CD4-positive, alpha-beta T cell (primary cell): ENCODE results near the gene FOLR3. TPM values are rescaled to one million over a fixed set of nuclear protein-coding genes. Genes with fewer than 3 reads are reported as not detected.
"Not testable (repeated sequence)": the region's sequence is repeated elsewhere in the genome, so short reads cannot be mapped to it uniquely, and the experiment has no call there.

Experiments used
- ATAC-seq: fragments of 200-7000 bp; cut with Tn5 transposase; one replicate; pipeline ENCODE4 v1.10.0; 2022; ENCODE audit warnings: mild to moderate bottlenecking; ENCODE audit not compliant: poor library complexity
- CTCF ChIA-PET: fragments of 350-600 bp; sonication (Branson Sonifier 250); formaldehyde crosslinking; loops from one replicate; lab custom pipeline; 2021; ENCODE audit warnings: antibody characterized with exemption, inconsistent platforms; lab: Charles Lee
- POLR2A ChIA-PET: fragments of 350-600 bp; sonication (Branson Sonifier 250); formaldehyde crosslinking; loops from one replicate; lab custom pipeline; 2021; ENCODE audit warnings: antibody characterized with exemption, inconsistent platforms; lab: Charles Lee
- DNase-seq, 14 experiments: peaks; one replicate each; pipeline ENCODE4 v3.0.0-alpha.2; 2013 to 2020; ENCODE audit warnings: mixed read lengths in 2 of 14
- H3K27ac ChIP-seq, 2 donors: one replicate each; pipeline versions ENCODE4 v1.5.1 to v1.7.0; 2013; ENCODE audit warnings: low read length in 2 of 2, low read depth in 1 of 2, mild to moderate bottlenecking in 1 of 2
- H3K27me3 ChIP-seq, 2 experiments: 1 replicate in 1 of 2; 2 replicates in 1 of 2; pipeline versions ENCODE4 v1.6.1 to v1.7.0; 2013; ENCODE audit warnings: low read length in 2 of 2, control low read depth in 1 of 2, mild to moderate bottlenecking in 1 of 2, moderate library complexity in 1 of 2; ENCODE audit not compliant: insufficient read depth in 2 of 2, control insufficient read depth in 1 of 2
- H3K36me3 ChIP-seq: one replicate; pipeline ENCODE4 v1.6.1; 2013; ENCODE audit warnings: low read length, control low read depth; ENCODE audit not compliant: insufficient read depth
- H3K4me1 ChIP-seq: one replicate; pipeline ENCODE4 v1.6.1; 2013; ENCODE audit warnings: low read length, control low read depth; ENCODE audit not compliant: insufficient read depth
- H3K4me3 ChIP-seq: one replicate; pipeline ENCODE4 v1.5.1; 2013; ENCODE audit warnings: mild to moderate bottlenecking, low read length, moderate library complexity
- H3K9me3 ChIP-seq, 2 experiments: 1 replicate in 1 of 2; 2 replicates in 1 of 2; pipeline versions ENCODE4 v1.6.1 to v1.7.0; 2013; ENCODE audit warnings: low read length in 2 of 2, mild to moderate bottlenecking in 2 of 2, control low read depth in 1 of 2, moderate library complexity in 1 of 2; ENCODE audit not compliant: control insufficient read depth in 1 of 2, insufficient read depth in 1 of 2
- H3K27ac Mint-ChIP-seq: one replicate; pipeline ENCODE4 v1.8.0; 2020; ENCODE audit warnings: mixed read lengths
- H3K27me3 Mint-ChIP-seq: one replicate; pipeline ENCODE4 v1.8.0; 2021; ENCODE audit warnings: mixed read lengths
- H3K36me3 Mint-ChIP-seq: one replicate; pipeline ENCODE4 v1.8.0; 2021; ENCODE audit warnings: low read depth, mixed read lengths
- H3K4me1 Mint-ChIP-seq: one replicate; pipeline ENCODE4 v1.8.0; 2021; ENCODE audit warnings: low read depth, mixed read lengths
- H3K4me3 Mint-ChIP-seq: one replicate; pipeline ENCODE4 v1.8.0; 2020; ENCODE audit warnings: mild to moderate bottlenecking, mixed read lengths
- H3K9me3 Mint-ChIP-seq: one replicate; pipeline ENCODE4 v1.8.0; 2020; ENCODE audit warnings: mixed read lengths
- intact Hi-C, 2 experiments: fragments of 100-400 bp; cut with DNase I in 1 of 2; cut with micrococcal nuclease in 1 of 2; formaldehyde crosslinking; loops; one replicate each; pipeline versions ENCODE4 v1.15.1 to v1.9.0; 2023 to 2025; cut with DNase I, micrococcal nuclease
- total RNA-seq, 174 experiments: library from RNA in 2 of 174; stranded (reverse) in 2 of 174; gene quantifications; one replicate each; pipeline ENCODE4 v1.2.3 and lab custom pipeline; 2021 to 2026
- TF ChIP-seq, protein P1 (sequence below): fragments of 200-600 bp; IDR thresholded peaks from one replicate; pipeline ENCODE4 v1.8.0; 2022; ENCODE audit warnings: antibody characterized with exemption, mild to moderate bottlenecking

FOLR3 gene
- total RNA-seq, 2 experiments from 2014 or later: 0.47 TPM; not detected in 1

DNA sequence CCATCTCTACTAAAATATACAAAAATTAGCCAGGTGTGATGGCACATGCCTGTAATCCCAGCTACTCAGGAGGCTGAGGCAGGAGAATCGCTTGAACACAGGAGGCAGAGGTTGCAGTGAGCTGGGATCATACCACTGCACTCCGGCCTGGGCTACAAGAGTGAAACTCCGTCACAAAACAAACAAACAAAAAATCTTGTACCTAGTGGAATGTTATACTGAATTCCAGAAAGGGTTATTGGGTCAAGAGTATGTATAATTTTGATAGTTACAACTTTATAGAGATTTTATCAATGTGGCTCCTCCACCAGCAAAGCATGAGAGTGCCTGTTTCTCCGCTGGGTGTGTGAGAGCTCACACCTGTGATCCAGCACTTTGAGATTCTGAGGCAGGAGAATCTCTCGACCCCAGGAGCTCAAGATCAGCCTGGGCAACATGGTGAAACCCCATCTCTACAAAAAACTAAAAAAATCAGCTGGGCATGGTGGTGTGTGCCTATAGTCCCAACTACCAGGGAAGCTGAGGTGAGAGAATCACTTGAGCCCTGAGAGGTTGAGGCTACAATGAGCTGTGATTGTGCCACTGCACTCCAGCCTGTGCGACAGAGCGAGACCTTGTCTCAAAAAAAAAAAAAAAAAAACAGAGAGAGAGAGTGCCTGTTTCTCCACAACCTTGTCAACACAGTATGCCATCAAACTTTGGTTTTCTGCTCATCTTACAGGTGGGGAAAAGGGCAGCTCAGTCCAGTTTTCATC is 43.7 kb downstream of the FOLR3 start:
- Histone ChIP-seq H3K4me1 (no peaks in the 10 kb centered on the region), H3K27me3 (no peaks in the 10 kb centered on the region), H3K4me3 (no peak overlapping the region), H3K27ac (no peak overlapping the region), H3K9me3 (no peaks in the 10 kb centered on the region), H3K36me3 (no peaks in the 10 kb centered on the region)
- H3K4me1 Mint-ChIP-seq: no peaks in the 10 kb centered on the region
- no peak overlapping the region for H3K4me3 Mint-ChIP-seq
- ChIA-PET CTCF (no interaction called here), POLR2A (no interaction called here)
- ATAC-seq (no peak), DNase-seq (no peak)
- no peaks in the 10 kb centered on the region for H3K36me3 Mint-ChIP-seq
- H3K27me3 Mint-ChIP-seq: peaks cover 11% of the 10 kb centered on the region
- intact Hi-C loops: no loop called here
- no peaks in the 10 kb centered on the region for H3K9me3 Mint-ChIP-seq
- TF ChIP-seq, protein P1, sequence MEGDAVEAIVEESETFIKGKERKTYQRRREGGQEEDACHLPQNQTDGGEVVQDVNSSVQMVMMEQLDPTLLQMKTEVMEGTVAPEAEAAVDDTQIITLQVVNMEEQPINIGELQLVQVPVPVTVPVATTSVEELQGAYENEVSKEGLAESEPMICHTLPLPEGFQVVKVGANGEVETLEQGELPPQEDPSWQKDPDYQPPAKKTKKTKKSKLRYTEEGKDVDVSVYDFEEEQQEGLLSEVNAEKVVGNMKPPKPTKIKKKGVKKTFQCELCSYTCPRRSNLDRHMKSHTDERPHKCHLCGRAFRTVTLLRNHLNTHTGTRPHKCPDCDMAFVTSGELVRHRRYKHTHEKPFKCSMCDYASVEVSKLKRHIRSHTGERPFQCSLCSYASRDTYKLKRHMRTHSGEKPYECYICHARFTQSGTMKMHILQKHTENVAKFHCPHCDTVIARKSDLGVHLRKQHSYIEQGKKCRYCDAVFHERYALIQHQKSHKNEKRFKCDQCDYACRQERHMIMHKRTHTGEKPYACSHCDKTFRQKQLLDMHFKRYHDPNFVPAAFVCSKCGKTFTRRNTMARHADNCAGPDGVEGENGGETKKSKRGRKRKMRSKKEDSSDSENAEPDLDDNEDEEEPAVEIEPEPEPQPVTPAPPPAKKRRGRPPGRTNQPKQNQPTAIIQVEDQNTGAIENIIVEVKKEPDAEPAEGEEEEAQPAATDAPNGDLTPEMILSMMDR: no peak
- no peak overlapping the region for H3K27ac Mint-ChIP-seq

DNA sequence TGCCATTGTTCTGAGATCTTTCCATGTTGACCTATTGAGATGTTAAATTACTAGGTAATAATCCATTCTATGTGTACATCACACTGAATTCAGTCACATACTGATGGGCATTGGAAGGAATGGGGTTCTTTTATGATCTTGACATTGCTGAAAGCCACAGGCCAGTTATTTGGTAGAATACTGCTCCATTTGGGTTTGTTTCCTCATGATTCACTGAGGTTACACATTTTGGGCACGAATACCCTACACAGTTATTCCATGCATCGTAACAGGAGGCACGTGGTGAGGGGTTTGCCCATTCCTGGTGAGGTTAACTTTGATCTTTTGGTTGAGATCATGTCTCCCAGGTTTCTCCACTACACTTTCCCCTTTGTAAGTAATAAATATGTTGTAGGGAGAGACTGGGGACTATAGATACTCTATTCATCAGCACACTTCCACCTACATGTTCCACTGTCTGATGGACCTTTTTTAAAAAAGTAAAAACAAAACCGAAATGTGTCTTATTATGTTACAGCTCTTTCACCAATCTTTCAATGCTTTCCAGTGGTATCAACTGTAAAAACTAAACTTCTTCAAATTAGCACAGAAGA is 44.4 kb downstream of the FOLR3 start:
- no peaks in the 10 kb centered on the region for H3K4me1 Mint-ChIP-seq
- Histone ChIP-seq H3K4me1 (no peaks in the 10 kb centered on the region), H3K27ac (no peak overlapping the region), H3K27me3 (no peaks in the 10 kb centered on the region), H3K9me3 (no peaks in the 10 kb centered on the region), H3K4me3 (no peak overlapping the region), H3K36me3 (no peaks in the 10 kb centered on the region)
- H3K36me3 Mint-ChIP-seq: no peaks in the 10 kb centered on the region
- no peaks in the 10 kb centered on the region for H3K9me3 Mint-ChIP-seq
- no peak overlapping the region for H3K27ac Mint-ChIP-seq
- H3K27me3 Mint-ChIP-seq: peaks cover 11% of the 10 kb centered on the region
- ChIA-PET POLR2A (no interaction called here), CTCF (no interaction called here)
- no peak overlapping the region for H3K4me3 Mint-ChIP-seq
- DNase-seq: no peak
- ATAC-seq: no peak
- TF ChIP-seq, protein P1: no peak
- intact Hi-C loops: loop anchor here in 1 of 2 experiments (2.0 to 5.0 kb wide), 2 partner anchors 37 to 153 kb away; no protein-coding TSS in a partner anchor

DNA sequence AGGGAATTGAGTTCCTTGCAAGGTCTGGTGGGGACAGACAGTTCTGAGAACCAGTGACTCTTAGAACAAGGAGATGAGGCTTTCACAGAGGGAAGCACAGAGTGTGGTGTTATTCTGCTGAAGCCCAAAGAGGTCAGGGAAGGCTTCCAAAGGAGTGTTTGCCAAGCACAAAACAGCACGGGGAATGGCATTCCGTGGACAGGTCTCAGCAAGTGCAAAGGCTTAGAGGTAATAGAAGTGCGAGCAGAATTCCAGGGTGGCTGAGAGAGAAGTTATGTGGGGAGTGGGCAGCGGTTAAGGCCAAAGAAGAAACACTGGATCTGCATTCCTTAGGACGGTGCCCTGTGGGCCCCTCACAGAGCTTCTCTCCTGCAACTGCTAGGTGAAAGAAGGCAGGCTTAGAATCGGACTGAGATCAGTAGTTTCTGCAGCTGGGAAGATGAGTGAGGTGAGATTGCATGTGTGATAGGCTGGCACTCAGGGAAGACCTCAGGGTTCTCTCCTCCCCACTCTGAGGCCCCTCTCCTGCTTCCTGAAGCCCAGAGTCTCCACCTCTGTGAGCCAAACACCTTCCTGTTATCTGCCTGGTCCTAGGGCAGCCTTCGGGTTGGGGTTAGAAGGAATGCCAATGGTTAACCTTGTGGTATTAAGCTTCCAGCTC is 45.5 kb downstream of the FOLR3 start:
- H3K27ac Mint-ChIP-seq, H3K4me3 Mint-ChIP-seq, POLR2A ChIA-PET, H3K4me1 Mint-ChIP-seq, H3K9me3 Mint-ChIP-seq, ATAC-seq, H3K36me3 Mint-ChIP-seq, H3K4me3 ChIP-seq, CTCF ChIA-PET, H3K27ac ChIP-seq, H3K36me3 ChIP-seq, DNase-seq, H3K4me1 ChIP-seq, H3K27me3 ChIP-seq, H3K9me3 ChIP-seq: not testable (repeated sequence)
- intact Hi-C loops: loop anchor here in 1 of 2 experiments (2.0 to 5.0 kb wide), 2 partner anchors 38 to 154 kb away; no protein-coding TSS in a partner anchor
- peaks cover 11% of the 10 kb centered on the region for H3K27me3 Mint-ChIP-seq

DNA sequence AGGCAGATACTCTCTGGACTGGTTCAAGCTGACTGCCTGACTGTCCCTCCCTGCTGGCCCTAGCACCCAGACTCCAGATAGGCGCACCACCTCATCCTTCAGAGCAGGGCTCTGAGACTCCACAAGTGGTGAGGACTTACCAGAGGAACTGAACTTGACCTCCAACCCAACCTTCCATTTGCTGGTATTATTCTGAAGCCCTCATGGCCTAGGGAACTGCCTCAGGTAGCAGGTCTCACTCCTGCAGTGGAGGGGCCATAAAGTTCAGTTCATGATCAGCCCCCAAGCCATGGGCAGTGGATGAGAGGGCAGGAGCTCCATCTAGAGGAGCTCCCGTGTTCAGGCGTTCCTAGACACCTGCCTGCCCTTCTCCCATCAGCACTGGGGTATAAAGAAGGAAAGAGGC is 46.0 kb downstream of the FOLR3 start:
- H3K4me3 ChIP-seq, POLR2A ChIA-PET, H3K4me3 Mint-ChIP-seq, H3K9me3 ChIP-seq, ATAC-seq, H3K27ac ChIP-seq, CTCF ChIA-PET, H3K27me3 ChIP-seq, H3K4me1 ChIP-seq, DNase-seq, H3K36me3 Mint-ChIP-seq, H3K4me1 Mint-ChIP-seq, H3K36me3 ChIP-seq, H3K27ac Mint-ChIP-seq, H3K9me3 Mint-ChIP-seq: not testable (repeated sequence)
- intact Hi-C loops: loop anchor here in 1 of 2 experiments (2.0 to 5.0 kb wide), 2 partner anchors 39 to 154 kb away; no protein-coding TSS in a partner anchor
- H3K27me3 Mint-ChIP-seq: peaks cover 11% of the 10 kb centered on the region
